ENCODE results near the gene ZNF512B.
"Not testable (repeated sequence)": the region's sequence is repeated elsewhere in the genome, so short reads cannot be mapped to it uniquely, and the experiment has no call there.

The ZNF512B gene

GRCh38 chr20:63963348-63963741, 6.4 kb downstream of the ZNF512B start:
- DNase-seq: no peak

GRCh38 chr20:63962426-63963347, 7.0 kb downstream of the ZNF512B start:
- DNase-seq: no peak

GRCh38 chr20:63961664-63962425, 7.9 kb downstream of the ZNF512B start:
- DNase-seq: no peak

- not testable (repeated sequence) for DNase-seq
Observed at GRCh38 chr20:63960654-63961621, 8.8 kb downstream of the ZNF512B start.

GRCh38 chr20:63959699-63960075, 10.0 kb downstream of the ZNF512B start:
- no peak for DNase-seq

- DNase-seq: no peak
Observed at GRCh38 chr20:63958964-63959698, 10.6 kb downstream of the ZNF512B start.

GRCh38 chr20:63958471-63958870, 11.3 kb downstream of the ZNF512B start:
- DNase-seq: no peak

DNA sequence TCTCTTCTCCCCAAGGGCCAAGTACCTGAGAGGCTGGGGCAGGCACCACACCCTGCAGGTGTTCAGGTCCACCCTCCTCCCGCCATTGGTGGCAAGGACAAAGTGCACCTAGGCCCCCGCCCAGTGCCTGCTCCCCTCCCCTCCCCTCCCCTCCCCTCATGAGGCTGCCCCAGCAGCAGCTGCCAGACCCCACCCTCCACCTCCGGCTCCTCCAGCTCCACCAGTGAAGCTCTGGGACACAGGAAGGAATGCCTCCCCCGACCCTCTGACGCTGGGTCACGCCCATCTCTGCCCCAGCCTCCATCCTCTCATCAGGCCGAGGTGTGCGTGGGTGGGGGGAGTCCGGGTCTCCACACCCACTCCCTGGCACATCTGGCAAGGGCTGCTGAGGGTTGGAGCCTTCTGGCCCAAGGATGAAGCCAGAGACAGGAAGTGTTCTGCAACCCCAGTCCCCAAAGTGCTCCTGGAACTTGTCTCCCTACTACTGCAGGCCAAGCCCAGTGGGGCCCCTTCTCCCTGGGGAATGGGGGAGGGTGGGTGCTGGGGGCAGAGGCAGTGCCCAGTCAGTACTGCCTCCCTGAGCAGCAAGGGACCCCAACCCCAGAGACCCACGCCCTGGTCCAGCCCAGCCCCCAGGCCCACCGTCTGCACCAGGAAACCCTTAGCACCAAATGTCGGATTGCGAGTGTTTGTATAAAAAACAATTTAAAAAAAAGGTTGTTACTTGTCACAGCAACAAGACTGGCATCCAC, 11.9 kb downstream of the ZNF512B start:
- no peak for DNase-seq

DNA sequence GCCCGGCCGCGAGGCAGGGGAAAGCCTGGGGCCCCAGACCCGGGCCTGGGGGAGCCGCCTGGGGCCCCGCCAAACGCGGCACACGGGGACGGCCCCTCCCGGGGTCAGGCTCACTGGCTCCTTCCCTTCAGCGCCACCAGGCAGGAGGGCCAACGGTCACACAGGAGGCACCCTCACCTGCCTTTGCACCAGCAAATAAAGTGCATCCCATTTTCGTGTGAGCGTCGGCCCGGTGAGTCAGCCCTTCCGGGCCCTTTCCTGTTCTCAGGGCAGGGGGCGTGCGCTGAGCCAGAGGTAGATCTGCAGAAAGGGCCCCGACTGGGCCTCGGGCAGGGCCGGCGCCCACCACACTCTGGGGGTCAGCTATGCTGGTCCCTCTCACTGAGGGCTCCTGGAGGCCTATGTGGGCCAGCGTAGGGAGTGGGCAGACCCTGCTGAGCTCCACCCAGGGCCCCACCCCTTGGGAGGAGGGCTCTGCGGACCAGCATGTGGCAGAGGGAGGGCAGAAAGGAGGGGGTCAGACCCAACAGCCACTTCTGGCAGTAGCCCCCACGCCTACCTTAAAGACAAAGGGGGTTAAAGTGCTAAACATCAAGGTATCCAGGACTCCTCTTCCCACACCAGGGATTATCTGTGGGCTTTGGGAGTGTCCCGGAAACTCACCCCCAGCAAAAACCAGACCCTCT, 12.6 kb downstream of the ZNF512B start:
- peak; percentile 70 for DNase-seq

GRCh38 chr20:63956664-63957003, 13.1 kb downstream of the ZNF512B start:
- peak; percentile 80 for DNase-seq

- peak; percentile 79 for DNase-seq
Observed at GRCh38 chr20:63955827-63956663, 13.7 kb downstream of the ZNF512B start, which contains the start of gene UCKL1. TSS of gene UCKL1 (minus strand) at chr20:63956416. CDS start at chr20:63956372, 44 bp downstream.

GRCh38 chr20:63955281-63955826, 14.4 kb downstream of the ZNF512B start:
- no peak for DNase-seq

- no peak for DNase-seq
Observed at GRCh38 chr20:63953764-63954429, 15.8 kb downstream of the ZNF512B start.

DNA sequence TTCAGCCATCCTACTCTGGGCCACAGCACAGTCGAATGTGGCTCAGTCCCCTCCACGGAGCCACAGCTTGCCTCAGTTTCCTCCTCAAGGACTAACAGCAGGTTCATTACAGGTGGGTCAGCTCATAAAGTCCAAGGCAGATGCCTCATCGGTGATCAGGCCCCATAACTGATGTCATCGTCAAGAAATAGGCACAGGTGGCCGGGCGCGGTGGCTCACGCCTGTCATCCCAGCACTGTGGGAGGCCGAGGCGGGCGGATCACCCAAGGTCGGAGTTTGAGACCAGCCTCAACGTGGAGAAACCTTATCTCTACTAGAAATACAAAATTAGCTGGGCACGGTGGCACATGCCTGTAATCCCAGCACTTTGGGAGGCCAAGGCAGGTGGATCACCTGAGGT, 17.0 kb downstream of the ZNF512B start:
- DNase-seq: no peak

GRCh38 chr20:63952210-63952535, 17.6 kb downstream of the ZNF512B start:
- no peak for DNase-seq

- no peak for DNase-seq
Observed at GRCh38 chr20:63951398-63952209, 18.1 kb downstream of the ZNF512B start.

GRCh38 chr20:63950701-63951397, 18.9 kb downstream of the ZNF512B start:
- no peak for DNase-seq

Data from NCI-H2227 treated with DMSO at 0.1 percent for 48 hours (cell line).